Right lobe of liver (tissue), 4 donors: Measurements from ENCODE around the gene ALK.

Source experiments
- POLR2A ChIP-seq: fragments of 450-650 bp; IDR thresholded peaks from one replicate; pipeline ENCODE4 v1.6.1; 2017; ENCODE audit warnings: antibody characterized with exemption, mild to moderate bottlenecking
- TF ChIP-seq, protein P1 (sequence below), 4 donors: fragments of 200-600 bp in 3 of 4; fragments of 450-650 bp in 1 of 4; IDR thresholded peaks; one replicate each; pipeline versions ENCODE4 v1.5.1 to v1.8.0; 2016 to 2022; ENCODE audit warnings: antibody characterized with exemption in 4 of 4, mild to moderate bottlenecking in 2 of 4
- donor health status: DM: no; HTN: no; CAD: no.
- donor health status: DM: no; HTN: no; CAD: no.
- donor health status: DM: no; HTN: yes; CAD: no.

DNA sequence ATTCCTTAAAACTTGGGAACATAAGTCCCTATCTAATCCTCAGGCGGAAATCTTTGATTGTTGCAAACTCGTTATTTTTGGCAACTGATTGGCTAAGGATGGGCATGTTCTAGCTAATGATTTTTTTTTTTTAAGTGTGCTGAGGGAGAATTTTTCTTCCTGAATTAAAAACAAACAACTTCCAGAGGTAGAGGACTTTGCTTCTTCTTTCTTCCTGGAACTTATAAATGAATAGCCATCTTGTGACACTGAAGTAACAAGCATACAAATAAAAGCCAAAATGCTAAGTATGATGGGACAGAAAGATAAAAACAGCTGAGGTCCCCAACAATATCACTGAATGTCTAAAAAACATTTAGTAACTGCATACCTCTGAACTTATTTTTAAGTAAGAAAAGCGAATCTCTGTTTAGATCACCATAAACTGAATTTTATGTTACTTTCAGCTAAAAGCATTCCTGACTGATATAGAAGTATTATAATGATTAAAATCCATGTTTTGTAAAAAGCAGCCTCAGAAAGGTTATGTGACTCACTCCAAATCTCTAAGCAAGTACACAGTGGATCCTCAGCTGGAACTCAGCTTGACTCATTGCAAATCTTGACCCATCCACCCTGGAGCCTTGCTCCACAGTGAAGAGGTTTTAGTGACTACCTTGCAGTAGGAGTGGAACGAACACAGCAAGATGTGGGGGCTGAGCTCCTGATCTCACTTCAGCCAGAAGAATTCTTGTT, 461.8 kb downstream of the ALK start:
- TF ChIP-seq, protein P1, sequence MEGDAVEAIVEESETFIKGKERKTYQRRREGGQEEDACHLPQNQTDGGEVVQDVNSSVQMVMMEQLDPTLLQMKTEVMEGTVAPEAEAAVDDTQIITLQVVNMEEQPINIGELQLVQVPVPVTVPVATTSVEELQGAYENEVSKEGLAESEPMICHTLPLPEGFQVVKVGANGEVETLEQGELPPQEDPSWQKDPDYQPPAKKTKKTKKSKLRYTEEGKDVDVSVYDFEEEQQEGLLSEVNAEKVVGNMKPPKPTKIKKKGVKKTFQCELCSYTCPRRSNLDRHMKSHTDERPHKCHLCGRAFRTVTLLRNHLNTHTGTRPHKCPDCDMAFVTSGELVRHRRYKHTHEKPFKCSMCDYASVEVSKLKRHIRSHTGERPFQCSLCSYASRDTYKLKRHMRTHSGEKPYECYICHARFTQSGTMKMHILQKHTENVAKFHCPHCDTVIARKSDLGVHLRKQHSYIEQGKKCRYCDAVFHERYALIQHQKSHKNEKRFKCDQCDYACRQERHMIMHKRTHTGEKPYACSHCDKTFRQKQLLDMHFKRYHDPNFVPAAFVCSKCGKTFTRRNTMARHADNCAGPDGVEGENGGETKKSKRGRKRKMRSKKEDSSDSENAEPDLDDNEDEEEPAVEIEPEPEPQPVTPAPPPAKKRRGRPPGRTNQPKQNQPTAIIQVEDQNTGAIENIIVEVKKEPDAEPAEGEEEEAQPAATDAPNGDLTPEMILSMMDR (IDR thresholded peaks at IDR 0.05): no peak
- TF ChIP-seq POLR2A: no peak
